ENCODE results near the gene ZBTB2.

DNA sequence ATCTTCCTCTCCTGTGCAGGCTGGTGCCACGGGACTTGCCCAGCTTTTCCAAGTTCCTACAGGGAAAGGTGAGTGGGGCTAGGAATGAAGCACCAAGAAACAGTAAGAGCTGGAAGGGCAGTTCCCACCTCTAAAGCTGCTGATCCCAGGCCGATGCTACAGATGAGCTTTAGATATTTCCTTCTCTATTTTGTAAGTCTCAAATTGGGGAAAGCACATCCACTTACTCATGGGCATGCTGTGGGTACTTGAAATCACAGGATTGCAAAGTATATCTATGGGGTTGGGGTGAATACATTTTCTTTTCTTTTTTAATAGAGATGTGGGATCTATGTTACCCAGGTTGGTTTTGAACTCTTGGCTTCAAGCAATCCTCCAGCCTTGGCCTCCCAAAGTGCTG is 3.1 kb downstream of the ZBTB2 start:
- TF ChIP-seq POLR2AphosphoS5 (IDR thresholded peaks at IDR 0.05) (no peak), POLR2A (IDR thresholded peaks at IDR 0.05) (no peak)

Data from transverse colon (tissue), 3 donors.